Thymus (tissue), 14 donors: ENCODE data around the gene TREM1. TPM values are rescaled to one million over a fixed set of nuclear protein-coding genes. Genes with fewer than 3 reads are reported as not detected.
A peak's percentile ranks its signal among the peaks of the same experiment; 100 is the strongest.

Source experiments
- DNase-seq, 9 donors: peaks; one replicate each; pipeline ENCODE4 v3.0.0-alpha.2; 2013; ENCODE audit warnings: low spot score in 9 of 9, low read depth in 6 of 9, missing footprints in 1 of 9
- H3K27ac ChIP-seq, 2 donors: one replicate each; pipeline ENCODE4 v1.5.1; 2013; ENCODE audit warnings: control low read depth in 1 of 2, low read depth in 1 of 2, low read length in 1 of 2, mild to moderate bottlenecking in 1 of 2, moderate library complexity in 1 of 2
- H3K27me3 ChIP-seq, 2 donors: one replicate each; pipeline ENCODE4 v1.5.1; 2013; ENCODE audit warnings: low read length in 1 of 2; ENCODE audit not compliant: control insufficient read depth in 2 of 2, insufficient read depth in 1 of 2
- H3K36me3 ChIP-seq, 2 donors: one replicate each; pipeline ENCODE4 v1.5.1; 2013; ENCODE audit warnings: low read length in 1 of 2, mild to moderate bottlenecking in 1 of 2, moderate library complexity in 1 of 2; ENCODE audit not compliant: control insufficient read depth in 2 of 2, insufficient read depth in 2 of 2
- H3K4me1 ChIP-seq, 2 donors: one replicate each; pipeline ENCODE4 v1.5.1; 2013; ENCODE audit warnings: low read length in 2 of 2; ENCODE audit not compliant: control insufficient read depth in 2 of 2, insufficient read depth in 2 of 2
- H3K4me3 ChIP-seq, 2 donors: one replicate each; pipeline ENCODE4 v1.5.1; 2013; ENCODE audit warnings: low read length in 2 of 2, control low read depth in 1 of 2, mild to moderate bottlenecking in 1 of 2
- H3K9me3 ChIP-seq, 2 donors: one replicate each; pipeline ENCODE4 v1.5.1; 2013; ENCODE audit warnings: low read length in 1 of 2, mild to moderate bottlenecking in 1 of 2; ENCODE audit not compliant: control insufficient read depth in 2 of 2, insufficient read depth in 1 of 2
- WGBS: extraction: QIAGEN DNeasy Blood & Tissue Kit; methylation state at CpG from one replicate; pipeline ENCODE4 v1.1.7; 2013; 5-methylcytosine and 5-hydroxymethylcytosine counted together
- long read RNA-seq, 10 donors: transcript quantifications; one replicate each; lab custom pipeline, GENCODE V29; 2026
- polyA plus RNA-seq: library from polyadenylated mRNA; stranded (reverse); fragments of 200-250 nt; gene quantifications from one replicate; pipeline ENCODE4 v1.2.3, GENCODE V29; 2013
- total RNA-seq: library from RNA; stranded (reverse); fragments of 120-200 nt; gene quantifications from one replicate; pipeline ENCODE4 v1.2.4, GENCODE V29; 2013
- donor health status: healthy.

TREM1 gene
- total RNA-seq, result 1.0 TPM
- polyA plus RNA-seq, result 1.9 TPM
- long read RNA-seq, donor 1, result 0 reads
- long read RNA-seq, donor 2, result 0 reads
- long read RNA-seq, donor 3, partial matches to known transcripts, result 0 of 1 reads
- long read RNA-seq, donor 3, other reads (novel, unspliced or antisense), result 0 of 1 reads
- long read RNA-seq, donor 4, result 0 reads
- long read RNA-seq, donor 5, result 0 reads
- long read RNA-seq, donor 6, result 0 reads
- long read RNA-seq, donor 7, result 0 reads
- long read RNA-seq, donor 8, partial matches to known transcripts, result 0 of 1 reads
- long read RNA-seq, donor 8, other reads (novel, unspliced or antisense), result 0 of 1 reads
- long read RNA-seq, donor 9, result 0 reads
- long read RNA-seq, donor 10, result 0 reads

- H3K36me3 ChIP-seq, result no peaks in the 10 kb centered on the region
- H3K9me3 ChIP-seq, result no peaks in the 10 kb centered on the region
- DNase-seq, result no peak
- WGBS, result 94% methylated on average over 8 of the region's 8 CpGs
- H3K27me3 ChIP-seq, result no peaks in the 10 kb centered on the region
- H3K4me3 ChIP-seq, result no peak within 1 kb of the TSS
- no peaks in the 10 kb centered on the region for H3K4me1 ChIP-seq
- no peak within 1 kb of the TSS for H3K27ac ChIP-seq
Observed at GRCh38 chr6:41286544-41287346, at the start of gene TREM1. TREM1 (minus strand) TSS chr6:41286682; CDS start chr6:41286655, 27 bp downstream.

- peak in 1 of 9 donors; percentile 38 for DNase-seq
- 86% methylated on average over 11 of the region's 11 CpGs for WGBS
- H3K27ac ChIP-seq, result peak overlapping the region in 1 of 2 donors; percentile 44
- no peak overlapping the region for H3K4me3 ChIP-seq
- no peaks in the 10 kb centered on the region for H3K27me3 ChIP-seq
- no peaks in the 10 kb centered on the region for H3K9me3 ChIP-seq
- H3K36me3 ChIP-seq, result no peaks in the 10 kb centered on the region
- peaks cover 51 to 59% of the 10 kb centered on the region in 2 donors for H3K4me1 ChIP-seq
Observed at GRCh38 chr6:41335943-41336342, 49.5 kb upstream of the TREM1 start.

DNA sequence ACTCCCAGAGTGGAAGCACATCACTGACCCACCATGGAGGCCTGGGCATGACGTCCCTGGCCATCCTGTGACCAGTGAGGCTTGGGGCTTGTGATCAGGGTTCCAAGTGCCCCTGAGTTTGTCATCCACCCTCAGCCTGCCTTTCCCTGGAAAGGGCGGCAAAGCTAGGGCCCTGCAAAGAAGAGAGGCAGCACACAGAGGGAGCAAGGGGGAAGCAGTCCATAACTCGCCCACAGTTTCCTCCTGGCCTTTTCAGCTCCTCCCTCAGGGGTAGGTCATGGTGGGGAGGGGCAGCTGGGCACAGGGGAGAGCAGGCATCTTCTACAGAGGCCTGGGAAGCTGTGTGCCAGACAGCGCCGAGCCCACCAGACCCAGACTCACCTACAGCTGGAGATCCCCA, 48.8 kb upstream of the TREM1 start, which contains the start of gene NCR2:
Gene NCR2 (plus strand): TSS at position 313 of the 400 bp plus-strand sequence. CDS start 269 bp downstream, outside the sequence.
- H3K4me1 ChIP-seq, result peaks cover 51 to 59% of the 10 kb centered on the region in 2 donors
- H3K27me3 ChIP-seq, result no peaks in the 10 kb centered on the region
- WGBS, result 89% methylated on average over 5 of the region's 5 CpGs
- no peak for DNase-seq
- no peaks in the 10 kb centered on the region for H3K36me3 ChIP-seq
- H3K9me3 ChIP-seq, result no peaks in the 10 kb centered on the region
- H3K27ac ChIP-seq, result peak within 1 kb of the TSS; percentile 92 to 96
- H3K4me3 ChIP-seq, result peak within 1 kb of the TSS in 1 of 2 donors; percentile 29

DNA sequence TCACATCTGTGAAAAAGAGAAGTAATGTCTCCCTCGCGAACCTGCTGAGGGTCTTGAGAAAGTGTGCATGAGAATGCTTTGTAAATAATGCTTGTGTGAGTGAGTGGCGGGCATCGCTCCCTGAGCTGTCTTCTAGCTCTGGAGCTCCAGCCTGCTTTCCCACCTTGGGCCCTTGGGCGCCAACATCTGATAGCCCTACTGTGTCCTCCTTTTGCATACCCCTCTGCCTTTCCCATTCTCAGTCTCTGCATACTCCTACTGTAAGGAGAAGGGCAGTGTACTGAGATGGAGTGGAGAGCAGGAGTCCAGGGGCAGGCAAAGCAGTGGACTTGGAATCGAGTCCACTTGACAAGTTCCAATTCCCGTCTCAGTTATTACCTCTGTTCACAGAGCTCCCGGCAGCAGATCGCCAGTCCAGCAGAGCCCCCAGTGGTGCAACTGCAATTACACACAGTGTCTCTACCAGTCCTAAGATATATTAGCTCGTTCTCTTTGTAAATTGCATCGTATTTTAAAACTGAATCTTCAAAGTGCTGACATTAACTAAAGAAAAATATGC, 48.1 kb upstream of the TREM1 start:
- peaks cover 51 to 59% of the 10 kb centered on the region in 2 donors for H3K4me1 ChIP-seq
- no peaks in the 10 kb centered on the region for H3K9me3 ChIP-seq
- H3K36me3 ChIP-seq, result no peaks in the 10 kb centered on the region
- no peaks in the 10 kb centered on the region for H3K27me3 ChIP-seq
- peak overlapping the region; percentile 18 to 29 for H3K4me3 ChIP-seq
- WGBS, result 46% methylated on average over 11 of the region's 11 CpGs
- no peak for DNase-seq
- H3K27ac ChIP-seq, result peak overlapping the region; percentile 92 to 96

- WGBS, result 70% methylated on average over 4 of the region's 4 CpGs
- no peak for DNase-seq
- H3K27ac ChIP-seq, result peak overlapping the region; percentile 92 to 96
Observed at GRCh38 chr6:41332842-41333736, 46.6 kb upstream of the TREM1 start.

GRCh38 chr6:41332241-41332640, 45.8 kb upstream of the TREM1 start:
- H3K27ac ChIP-seq, result no peak overlapping the region
- WGBS, result 58% methylated on average over 8 of the region's 8 CpGs
- H3K4me1 ChIP-seq, result peaks cover 51 to 59% of the 10 kb centered on the region in 2 donors
- no peaks in the 10 kb centered on the region for H3K36me3 ChIP-seq
- H3K27me3 ChIP-seq, result no peaks in the 10 kb centered on the region
- DNase-seq, result no peak
- no peak overlapping the region for H3K4me3 ChIP-seq
- H3K9me3 ChIP-seq, result no peaks in the 10 kb centered on the region

More at GRCh38 chr6:41332842-41333736, 46.6 kb upstream of the TREM1 start:
- no peaks in the 10 kb centered on the region for H3K36me3 ChIP-seq
- peak overlapping the region in 1 of 2 donors; percentile 29 for H3K4me3 ChIP-seq
- H3K9me3 ChIP-seq, result no peaks in the 10 kb centered on the region
- peaks cover 51 to 59% of the 10 kb centered on the region in 2 donors for H3K4me1 ChIP-seq
- H3K27me3 ChIP-seq, result no peaks in the 10 kb centered on the region

GRCh38 chr6:41331401-41332150, 45.1 kb upstream of the TREM1 start:
- DNase-seq, result no peak
- Histone ChIP-seq H3K27me3 (no peaks in the 10 kb centered on the region), H3K4me1 (peaks cover 48 to 55% of the 10 kb centered on the region in 2 donors), H3K9me3 (no peaks in the 10 kb centered on the region), H3K27ac (no peak overlapping the region), H3K36me3 (no peaks in the 10 kb centered on the region), H3K4me3 (no peak overlapping the region)
- WGBS, result 96% methylated on average over 11 of the region's 11 CpGs

GRCh38 chr6:41327177-41327576, 40.7 kb upstream of the TREM1 start:
- Histone ChIP-seq H3K9me3 (no peaks in the 10 kb centered on the region), H3K27me3 (no peaks in the 10 kb centered on the region), H3K27ac (no peak overlapping the region), H3K4me1 (peaks cover 6 to 11% of the 10 kb centered on the region in 2 donors), H3K36me3 (no peaks in the 10 kb centered on the region), H3K4me3 (no peak overlapping the region)
- WGBS, result 98% methylated on average over 2 of the region's 2 CpGs
- DNase-seq, result no peak
